Hair follicular keratinocyte (primary cell): ENCODE data around the gene SYVN1. TPM values are rescaled to one million over a fixed set of nuclear protein-coding genes. Genes with fewer than 3 reads are reported as not detected.

Experiments
- total RNA-seq: library from RNA; depleted of rRNA; stranded (reverse); fragments of >200 nt; gene quantifications from 2 replicates; pipeline ENCODE4 v1.2.3, GENCODE V29; 2015

SYVN1 gene
- 16.4 and 16.6 TPM in 2 replicates for total RNA-seq

GRCh38 chr11:65134240-65134951 lies at the start of gene SYVN1:
Gene SYVN1, minus strand, starts transcription at chr11:65134519. Its CDS starts 918 bp downstream, at chr11:65133601.

GRCh38 chr11:65181569-65182257 lies 47.4 kb upstream of the SYVN1 start, which contains the start of gene CAPN1:
Gene CAPN1, plus strand, starts transcription at chr11:65181928. Its CDS starts 774 bp downstream, at chr11:65182702.

GRCh38 chr11:65170058-65170534 lies 35.8 kb upstream of the SYVN1 start, which contains the start of gene SPDYC:
Gene SPDYC, plus strand, starts transcription at chr11:65170233. Its CDS starts 1,125 bp downstream, at chr11:65171358.

GRCh38 chr11:65121865-65122696 lies 12.2 kb downstream of the SYVN1 start, which contains the start of the genes FAU and MRPL49:
Gene FAU, minus strand, starts transcription at chr11:65122134. Its CDS starts 321 bp downstream, at chr11:65121813.
Gene MRPL49, plus strand, starts transcription at chr11:65122321. Its CDS starts 26 bp downstream, at chr11:65122347.

GRCh38 chr11:65117206-65118096 lies 16.9 kb downstream of the SYVN1 start, which contains the start of gene ZNHIT2:
Gene ZNHIT2, minus strand, starts transcription at chr11:65117701. Its CDS starts 48 bp downstream, at chr11:65117653.

GRCh38 chr11:65111744-65112545 lies 22.4 kb downstream of the SYVN1 start, which contains the start of gene TM7SF2:
Gene TM7SF2, plus strand, starts transcription at chr11:65111872. Its CDS starts 144 bp downstream, at chr11:65112016.

GRCh38 chr11:65095974-65096806 lies 38.1 kb downstream of the SYVN1 start, which contains the start of gene VPS51:
Gene VPS51, plus strand, starts transcription at chr11:65096214. Its CDS starts 37 bp downstream, at chr11:65096251.

GRCh38 chr11:65083834-65084597 lies 50.3 kb downstream of the SYVN1 start, which contains the start of the genes CDCA5 and ZFPL1:
Gene CDCA5, minus strand, starts transcription at chr11:65084040. Its CDS starts 62 bp downstream, at chr11:65083978.
Gene ZFPL1, plus strand, starts transcription at chr11:65084222. Its CDS starts 477 bp downstream, at chr11:65084699.

Other genes with a start within 250 kb of the SYVN1 start
- gene ATG2A, start 217.3 kb downstream of the SYVN1 start, total RNA-seq: 16.2 and 18.5 TPM in 2 replicates
- 16.4 and 28.7 TPM in 2 replicates for gene PPP2R5B, start 209.8 kb downstream of the SYVN1 start, total RNA-seq
- gene GPHA2, start 198.6 kb downstream of the SYVN1 start, total RNA-seq: not detected in 2 replicates
- gene MAJIN, start 162.4 kb downstream of the SYVN1 start, total RNA-seq: not detected in 2 replicates
- gene BATF2, start 137.5 kb downstream of the SYVN1 start, total RNA-seq: 0.19 and 0.31 TPM in 2 replicates
- 157 and 167 TPM in 2 replicates for gene ARL2, start 120.4 kb downstream of the SYVN1 start, total RNA-seq
- gene SNX15, start 107.1 kb downstream of the SYVN1 start, total RNA-seq: 18.7 and 21.1 TPM in 2 replicates
- gene SAC3D1, start 93.3 kb downstream of the SYVN1 start, total RNA-seq: 20.9 and 37.1 TPM in 2 replicates
- gene NAALADL1, start 76.0 kb downstream of the SYVN1 start, total RNA-seq: 13.0 and 32.8 TPM in 2 replicates
- 7.2 and 25.9 TPM in 2 replicates for gene CDCA5, start 50.5 kb downstream of the SYVN1 start, total RNA-seq
- 51.1 and 54.4 TPM in 2 replicates for gene ZFPL1, start 50.3 kb downstream of the SYVN1 start, total RNA-seq
- gene VPS51, start 38.3 kb downstream of the SYVN1 start, total RNA-seq: 185 and 355 TPM in 2 replicates
- 9.6 and 18.6 TPM in 2 replicates for gene TM7SF2, start 22.6 kb downstream of the SYVN1 start, total RNA-seq
- 19.8 and 31.6 TPM in 2 replicates for gene ZNHIT2, start 16.8 kb downstream of the SYVN1 start, total RNA-seq
- 496 and 642 TPM in 2 replicates for gene FAU, start 12.4 kb downstream of the SYVN1 start, total RNA-seq
- 57.9 and 90.9 TPM in 2 replicates for gene MRPL49, start 12.2 kb downstream of the SYVN1 start, total RNA-seq
- not detected in 2 replicates for gene SPDYC, start 35.7 kb upstream of the SYVN1 start, total RNA-seq
- gene CAPN1, start 47.4 kb upstream of the SYVN1 start, total RNA-seq: 363 and 398 TPM in 2 replicates
- 4.6 and 21.3 TPM in 2 replicates for gene POLA2, start 127.4 kb upstream of the SYVN1 start, total RNA-seq
- gene CDC42EP2, start 180.3 kb upstream of the SYVN1 start, total RNA-seq: 22.4 and 27.5 TPM in 2 replicates
- 23.7 and 26.5 TPM in 2 replicates for gene DPF2, start 199.3 kb upstream of the SYVN1 start, total RNA-seq
- gene TIGD3, start 220.2 kb upstream of the SYVN1 start, total RNA-seq: 0.08 TPM in 1 of 2 replicates, not detected in the other
- 0.23 and 1.4 TPM in 2 replicates for gene SLC25A45, start 248.1 kb upstream of the SYVN1 start, total RNA-seq